Stimulated activated CD4-positive, alpha-beta T cell treated with anti-CD3 and anti-CD28 coated beads, TNF-alpha, amount 100 ng/mL, for 24 hours (primary cell): ENCODE measurements around the gene HACD1.

Source experiments
- DNase-seq, 3 experiments: peaks; one replicate each; pipeline ENCODE4 v3.0.0-alpha.2; 2020; ENCODE audit warnings: low read depth in 3 of 3

The HACD1 gene

DNA sequence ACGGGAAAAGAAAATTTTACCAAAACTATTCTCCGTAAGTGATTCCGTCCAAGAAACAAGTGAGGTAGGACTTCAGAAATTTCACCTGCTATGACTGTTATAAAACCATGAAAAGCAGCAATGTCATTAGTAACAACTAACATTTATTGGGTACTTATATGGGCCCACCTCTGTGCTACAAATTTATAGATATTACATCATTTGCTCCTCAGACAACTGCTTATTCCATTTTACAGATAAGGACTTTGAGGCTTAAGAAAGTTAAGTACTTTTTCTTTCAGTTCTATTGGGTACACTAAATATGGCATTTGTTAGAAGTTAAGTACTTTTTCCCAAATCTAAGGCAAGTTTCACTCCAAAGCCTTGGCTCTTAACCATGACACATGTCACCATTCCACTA is 36.3 kb downstream of the HACD1 start:
- no peak for DNase-seq

- DNase-seq, result no peak
Observed at GRCh38 chr10:17578603-17579002, 38.6 kb downstream of the HACD1 start.

- no peak for DNase-seq
Observed at GRCh38 chr10:17576768-17577167, 40.4 kb downstream of the HACD1 start.

DNA sequence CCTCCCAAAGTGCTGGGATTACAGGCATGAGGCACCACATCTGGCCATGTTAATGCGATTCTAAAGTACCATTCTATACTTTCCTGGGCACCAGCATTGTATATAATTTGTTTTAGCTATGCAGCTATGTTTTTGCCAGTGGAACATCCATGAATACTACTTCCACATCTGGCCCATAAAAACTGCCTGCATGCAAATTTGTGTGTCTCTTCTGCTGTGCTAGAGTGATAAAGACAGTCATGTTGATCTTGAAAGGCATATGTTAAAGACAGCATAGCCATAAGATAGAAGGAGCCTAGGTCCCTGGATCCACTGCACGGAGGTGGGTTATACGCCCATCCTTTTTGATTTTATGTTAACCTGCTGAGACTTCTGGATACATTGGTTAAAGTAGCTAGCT is 52.3 kb downstream of the HACD1 start:
- DNase-seq, result no peak

DNA sequence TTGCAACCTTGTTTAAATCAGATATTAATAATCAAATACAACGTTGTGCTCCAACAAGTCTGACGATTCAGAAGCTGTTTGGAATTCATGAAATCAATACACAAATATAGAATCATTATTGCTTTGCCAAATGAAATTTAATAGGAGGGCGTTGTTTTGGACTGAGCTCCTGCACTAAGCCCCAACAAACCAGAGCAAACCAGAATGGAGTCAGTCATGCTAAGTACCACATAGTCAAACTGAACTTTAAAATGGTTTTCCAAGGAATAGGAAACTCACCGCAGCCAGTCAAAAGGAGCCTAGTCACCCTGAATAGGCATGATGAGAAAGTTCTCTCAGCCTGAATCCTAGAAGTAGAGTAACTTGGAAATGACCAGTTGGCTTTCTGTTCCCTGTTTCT is 53.7 kb downstream of the HACD1 start:
- no peak for DNase-seq

DNA sequence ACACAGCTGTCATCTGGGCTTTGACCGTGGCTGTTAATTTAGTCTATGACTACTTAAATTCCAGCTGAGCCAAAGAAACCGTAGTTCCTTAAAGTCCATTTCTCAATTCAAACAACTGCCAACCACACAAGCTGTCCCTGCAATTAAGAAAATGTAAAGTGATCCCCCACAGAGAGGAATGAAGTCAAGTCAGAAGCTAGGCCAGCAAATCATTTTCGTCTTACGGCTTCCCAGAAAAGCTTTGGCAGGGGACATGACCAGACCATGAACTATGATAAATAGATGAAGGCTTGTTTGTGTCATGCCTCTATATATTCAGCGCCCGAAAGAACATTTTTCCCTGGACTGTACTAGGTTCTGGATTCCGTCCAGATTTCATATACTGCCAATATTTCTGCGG is 54.6 kb downstream of the HACD1 start:
- DNase-seq, result no peak

- DNase-seq, result no peak
Observed at GRCh38 chr10:17561111-17561510, 56.1 kb downstream of the HACD1 start.

DNA sequence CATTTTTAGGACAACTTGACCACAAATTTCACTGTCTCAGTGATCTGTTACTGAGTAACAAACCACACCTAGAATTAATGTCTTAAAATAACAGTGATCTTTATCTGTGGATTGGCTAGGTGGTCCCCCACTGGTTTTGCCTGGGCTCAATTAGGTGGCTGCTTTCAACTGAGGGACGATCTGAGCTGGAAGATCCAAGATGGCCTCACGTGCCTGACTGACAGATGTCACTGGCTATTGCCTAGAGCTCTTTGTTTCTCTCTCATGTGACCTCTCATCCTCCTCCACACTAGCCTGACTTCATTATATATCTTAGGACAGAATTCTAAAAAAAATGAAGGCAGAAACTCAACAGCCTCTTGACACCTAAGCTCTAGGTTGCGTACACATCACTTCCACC is 59.7 kb downstream of the HACD1 start:
- no peak for DNase-seq

DNA sequence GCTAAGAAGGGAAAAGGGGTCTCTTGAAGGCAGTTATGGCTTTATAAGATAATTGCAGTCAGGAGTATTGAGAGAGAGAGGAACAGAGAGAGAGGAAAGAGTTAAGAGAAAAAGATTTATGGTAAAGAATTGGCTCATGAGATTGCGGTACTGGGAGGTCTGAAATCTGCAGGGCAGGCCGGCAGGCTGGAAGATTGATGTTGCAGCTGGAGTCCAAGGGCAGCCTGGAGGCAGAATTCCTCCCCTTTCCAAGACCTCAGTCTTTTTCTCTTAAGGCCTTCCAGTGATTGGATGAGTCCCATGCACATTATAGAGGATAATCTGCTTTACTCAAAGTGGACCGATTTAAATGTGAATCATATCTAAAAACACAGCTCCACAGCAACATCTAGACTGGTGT is 68.4 kb downstream of the HACD1 start:
- DNase-seq, result no peak

DNA sequence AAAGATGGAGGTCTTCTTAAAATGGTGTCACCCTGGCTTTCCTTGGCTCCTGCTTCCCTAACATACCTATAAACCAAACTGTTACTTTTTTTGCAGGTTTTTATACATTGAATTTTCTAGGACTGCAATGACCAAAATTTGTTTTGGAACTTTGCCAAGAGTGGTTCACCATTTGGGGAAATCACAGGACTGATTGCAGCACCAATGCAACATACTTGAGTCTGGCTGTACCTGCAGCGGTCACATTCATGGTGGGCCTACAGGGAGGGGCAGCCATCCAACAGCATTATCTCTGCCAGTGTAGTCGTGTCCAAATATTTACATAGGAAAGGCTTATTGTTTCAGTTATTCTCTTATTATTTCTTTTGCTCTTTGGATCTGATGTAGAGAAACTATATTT is 69.0 kb downstream of the HACD1 start:
- DNase-seq, result no peak

GRCh38 chr10:17547060-17547459 is 70.1 kb downstream of the HACD1 start:
- no peak for DNase-seq

GRCh38 chr10:17544465-17544864 is 72.7 kb downstream of the HACD1 start:
- DNase-seq, result no peak
